Stimulated activated memory B cell treated with anti-CD40 and anti-IgM and Interleukin-4, amounts not matched to agents 10 μg/mL and 1 μg/mL and 100 μg/mL, for 72 hours (primary cell): ENCODE measurements around the gene OR2J1.
"Not testable (repeated sequence)": the region's sequence is repeated elsewhere in the genome, so short reads cannot be mapped to it uniquely, and the experiment has no call there.

Experiments used
- ATAC-seq: fragments of 150-1000 bp; cut with Tn5 transposase; 2 replicates; pipeline ENCODE4 v1.10.0; 2021
- H3K27ac Mint-ChIP-seq: one replicate; pipeline ENCODE4 v1.8.0; 2022; ENCODE audit warnings: mild to moderate bottlenecking, mixed read lengths
- H3K27me3 Mint-ChIP-seq: one replicate; pipeline ENCODE4 v1.8.0; 2022; ENCODE audit warnings: mixed read lengths
- H3K36me3 Mint-ChIP-seq: one replicate; pipeline ENCODE4 v1.8.0; 2022; ENCODE audit warnings: mixed read lengths
- H3K4me1 Mint-ChIP-seq: one replicate; pipeline ENCODE4 v1.8.0; 2022; ENCODE audit warnings: mixed read lengths
- H3K4me3 Mint-ChIP-seq: one replicate; pipeline ENCODE4 v1.8.0; 2022; ENCODE audit warnings: mild to moderate bottlenecking, moderate library complexity, mixed read lengths
- H3K9me3 Mint-ChIP-seq: one replicate; pipeline ENCODE4 v1.8.0; 2022; ENCODE audit warnings: mixed read lengths

Gene OR2J1

GRCh38 chr6:29141606-29142005, 42.3 kb downstream of the OR2J1 start:
- no peaks in the 10 kb centered on the region for H3K4me1 Mint-ChIP-seq
- no peak overlapping the region for H3K27ac Mint-ChIP-seq
- ATAC-seq, result no peak
- H3K36me3 Mint-ChIP-seq, result no peaks in the 10 kb centered on the region
- no peaks in the 10 kb centered on the region for H3K9me3 Mint-ChIP-seq
- H3K4me3 Mint-ChIP-seq, result no peak overlapping the region
- H3K27me3 Mint-ChIP-seq, result peaks cover 9% of the 10 kb centered on the region

GRCh38 chr6:29142309-29142708, 43.0 kb downstream of the OR2J1 start:
- H3K9me3 Mint-ChIP-seq, result no peaks in the 10 kb centered on the region
- no peak for ATAC-seq
- H3K4me1 Mint-ChIP-seq, result no peaks in the 10 kb centered on the region
- no peak overlapping the region for H3K4me3 Mint-ChIP-seq
- peaks cover 9% of the 10 kb centered on the region for H3K27me3 Mint-ChIP-seq
- H3K36me3 Mint-ChIP-seq, result no peaks in the 10 kb centered on the region
- no peak overlapping the region for H3K27ac Mint-ChIP-seq

GRCh38 chr6:29146179-29146578, 46.9 kb downstream of the OR2J1 start:
- H3K27ac Mint-ChIP-seq, result no peak overlapping the region
- peaks cover 26% of the 10 kb centered on the region for H3K27me3 Mint-ChIP-seq
- H3K4me3 Mint-ChIP-seq, result no peak overlapping the region
- no peaks in the 10 kb centered on the region for H3K36me3 Mint-ChIP-seq
- no peaks in the 10 kb centered on the region for H3K4me1 Mint-ChIP-seq
- H3K9me3 Mint-ChIP-seq, result peaks cover 8% of the 10 kb centered on the region
- ATAC-seq, result no peak

- no peak overlapping the region for H3K27ac Mint-ChIP-seq
- H3K36me3 Mint-ChIP-seq, result no peaks in the 10 kb centered on the region
- peaks cover 8% of the 10 kb centered on the region for H3K9me3 Mint-ChIP-seq
- H3K4me1 Mint-ChIP-seq, result no peaks in the 10 kb centered on the region
- H3K27me3 Mint-ChIP-seq, result peaks cover 35% of the 10 kb centered on the region
- H3K4me3 Mint-ChIP-seq, result no peak overlapping the region
- no peak for ATAC-seq
Observed at GRCh38 chr6:29147074-29147473, 47.8 kb downstream of the OR2J1 start.

GRCh38 chr6:29149444-29149843, 50.2 kb downstream of the OR2J1 start:
- H3K27ac Mint-ChIP-seq, H3K4me1 Mint-ChIP-seq, H3K36me3 Mint-ChIP-seq, H3K4me3 Mint-ChIP-seq, ATAC-seq: not testable (repeated sequence)
- Mint-ChIP-seq H3K27me3 (peaks cover 51% of the 10 kb centered on the region), H3K9me3 (peaks cover 12% of the 10 kb centered on the region)
